ENCODE results near the gene DPM3.

GRCh38 chr1:155176544-155177071 lies 36.3 kb upstream of the DPM3 start:
- no peak for TF ChIP-seq POLR2AphosphoS5 (IDR thresholded peaks at IDR 0.05; ENCODE audit: low read depth, low read length)
- TF ChIP-seq SIN3A (IDR thresholded peaks at IDR 0.05; ENCODE audit: borderline replicate concordance, insufficient read depth, low read length): no peak
- no peak for TF ChIP-seq TAF1 (IDR thresholded peaks at IDR 0.05; ENCODE audit: borderline replicate concordance, insufficient read depth, low read length)
- TF ChIP-seq, protein P1, sequence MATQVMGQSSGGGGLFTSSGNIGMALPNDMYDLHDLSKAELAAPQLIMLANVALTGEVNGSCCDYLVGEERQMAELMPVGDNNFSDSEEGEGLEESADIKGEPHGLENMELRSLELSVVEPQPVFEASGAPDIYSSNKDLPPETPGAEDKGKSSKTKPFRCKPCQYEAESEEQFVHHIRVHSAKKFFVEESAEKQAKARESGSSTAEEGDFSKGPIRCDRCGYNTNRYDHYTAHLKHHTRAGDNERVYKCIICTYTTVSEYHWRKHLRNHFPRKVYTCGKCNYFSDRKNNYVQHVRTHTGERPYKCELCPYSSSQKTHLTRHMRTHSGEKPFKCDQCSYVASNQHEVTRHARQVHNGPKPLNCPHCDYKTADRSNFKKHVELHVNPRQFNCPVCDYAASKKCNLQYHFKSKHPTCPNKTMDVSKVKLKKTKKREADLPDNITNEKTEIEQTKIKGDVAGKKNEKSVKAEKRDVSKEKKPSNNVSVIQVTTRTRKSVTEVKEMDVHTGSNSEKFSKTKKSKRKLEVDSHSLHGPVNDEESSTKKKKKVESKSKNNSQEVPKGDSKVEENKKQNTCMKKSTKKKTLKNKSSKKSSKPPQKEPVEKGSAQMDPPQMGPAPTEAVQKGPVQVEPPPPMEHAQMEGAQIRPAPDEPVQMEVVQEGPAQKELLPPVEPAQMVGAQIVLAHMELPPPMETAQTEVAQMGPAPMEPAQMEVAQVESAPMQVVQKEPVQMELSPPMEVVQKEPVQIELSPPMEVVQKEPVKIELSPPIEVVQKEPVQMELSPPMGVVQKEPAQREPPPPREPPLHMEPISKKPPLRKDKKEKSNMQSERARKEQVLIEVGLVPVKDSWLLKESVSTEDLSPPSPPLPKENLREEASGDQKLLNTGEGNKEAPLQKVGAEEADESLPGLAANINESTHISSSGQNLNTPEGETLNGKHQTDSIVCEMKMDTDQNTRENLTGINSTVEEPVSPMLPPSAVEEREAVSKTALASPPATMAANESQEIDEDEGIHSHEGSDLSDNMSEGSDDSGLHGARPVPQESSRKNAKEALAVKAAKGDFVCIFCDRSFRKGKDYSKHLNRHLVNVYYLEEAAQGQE (IDR thresholded peaks at IDR 0.05; ENCODE audit: insufficient read depth in 1 of 2, low read depth in 2 of 2, low read length in 2 of 2): no peak
- TF ChIP-seq FOXP2 (optimal IDR thresholded peaks at IDR 0.05; ENCODE audit: borderline replicate concordance, extremely low read depth, extremely low read length, insufficient read depth): no peak

Measured in PFSK-1 (cell line).